Measurements from ENCODE around the gene PTGES3L.
A peak's percentile ranks its signal among the peaks of the same experiment; 100 is the strongest.

The PTGES3L gene

DNA sequence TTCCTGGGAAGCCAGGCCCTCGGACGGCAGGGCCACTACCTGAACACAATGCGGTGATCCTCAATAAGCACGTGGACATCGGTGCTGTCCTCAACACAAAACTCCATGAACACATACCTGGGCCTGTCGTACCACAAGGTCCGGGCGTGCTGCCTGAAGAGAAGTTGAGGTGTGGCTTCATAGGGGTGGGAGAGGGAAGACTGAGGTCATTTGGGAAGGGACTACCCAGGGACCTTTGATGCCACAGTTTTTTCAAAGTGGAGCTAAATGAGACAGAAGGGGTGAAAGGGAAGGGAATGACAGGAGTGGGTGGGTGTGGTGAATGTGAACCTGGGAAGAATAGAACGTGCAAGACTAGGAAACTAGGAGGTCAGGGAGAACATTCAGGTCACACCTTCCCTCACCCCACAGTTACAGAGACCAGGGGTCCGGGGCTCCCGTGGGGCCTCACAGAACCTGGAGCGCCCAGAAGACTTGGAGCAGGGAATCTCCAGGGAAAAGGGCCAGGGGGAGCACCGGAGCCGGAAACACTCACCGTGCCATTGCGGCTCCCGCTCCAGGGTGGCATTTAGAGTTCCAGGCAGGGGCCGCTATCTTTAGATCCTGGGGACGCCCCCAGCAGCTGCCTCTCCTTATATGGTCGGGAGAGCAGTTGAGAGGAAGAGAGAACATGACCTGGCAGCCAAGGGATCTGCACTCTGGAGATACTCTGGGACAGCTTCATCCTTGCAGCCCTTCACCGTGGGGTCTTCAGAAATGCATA lies at the start of gene PTGES3L:
TSS of gene PTGES3L (minus strand) at position 570 of the 763 bp plus-strand sequence. CDS start at position 543, 27 bp downstream.
- Histone ChIP-seq H3K4me3 (ENCODE audit: low read depth, low read length) (peak within 1 kb of the TSS; percentile 51), H3K27ac (peak within 1 kb of the TSS; percentile 82), H3K27me3 (ENCODE audit: insufficient read depth, low read depth, severe bottlenecking) (no peaks in the 10 kb centered on the region), H3K9me3 (ENCODE audit: severe bottlenecking) (no peaks in the 10 kb centered on the region), H3K36me3 (peaks cover 22% of the 10 kb centered on the region)
- TF ChIP-seq, protein P1, sequence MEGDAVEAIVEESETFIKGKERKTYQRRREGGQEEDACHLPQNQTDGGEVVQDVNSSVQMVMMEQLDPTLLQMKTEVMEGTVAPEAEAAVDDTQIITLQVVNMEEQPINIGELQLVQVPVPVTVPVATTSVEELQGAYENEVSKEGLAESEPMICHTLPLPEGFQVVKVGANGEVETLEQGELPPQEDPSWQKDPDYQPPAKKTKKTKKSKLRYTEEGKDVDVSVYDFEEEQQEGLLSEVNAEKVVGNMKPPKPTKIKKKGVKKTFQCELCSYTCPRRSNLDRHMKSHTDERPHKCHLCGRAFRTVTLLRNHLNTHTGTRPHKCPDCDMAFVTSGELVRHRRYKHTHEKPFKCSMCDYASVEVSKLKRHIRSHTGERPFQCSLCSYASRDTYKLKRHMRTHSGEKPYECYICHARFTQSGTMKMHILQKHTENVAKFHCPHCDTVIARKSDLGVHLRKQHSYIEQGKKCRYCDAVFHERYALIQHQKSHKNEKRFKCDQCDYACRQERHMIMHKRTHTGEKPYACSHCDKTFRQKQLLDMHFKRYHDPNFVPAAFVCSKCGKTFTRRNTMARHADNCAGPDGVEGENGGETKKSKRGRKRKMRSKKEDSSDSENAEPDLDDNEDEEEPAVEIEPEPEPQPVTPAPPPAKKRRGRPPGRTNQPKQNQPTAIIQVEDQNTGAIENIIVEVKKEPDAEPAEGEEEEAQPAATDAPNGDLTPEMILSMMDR (IDR thresholded peaks at IDR 0.05; ENCODE audit: low read depth, low read length): no peak
- DNase-seq: peak; percentile 88

DNA sequence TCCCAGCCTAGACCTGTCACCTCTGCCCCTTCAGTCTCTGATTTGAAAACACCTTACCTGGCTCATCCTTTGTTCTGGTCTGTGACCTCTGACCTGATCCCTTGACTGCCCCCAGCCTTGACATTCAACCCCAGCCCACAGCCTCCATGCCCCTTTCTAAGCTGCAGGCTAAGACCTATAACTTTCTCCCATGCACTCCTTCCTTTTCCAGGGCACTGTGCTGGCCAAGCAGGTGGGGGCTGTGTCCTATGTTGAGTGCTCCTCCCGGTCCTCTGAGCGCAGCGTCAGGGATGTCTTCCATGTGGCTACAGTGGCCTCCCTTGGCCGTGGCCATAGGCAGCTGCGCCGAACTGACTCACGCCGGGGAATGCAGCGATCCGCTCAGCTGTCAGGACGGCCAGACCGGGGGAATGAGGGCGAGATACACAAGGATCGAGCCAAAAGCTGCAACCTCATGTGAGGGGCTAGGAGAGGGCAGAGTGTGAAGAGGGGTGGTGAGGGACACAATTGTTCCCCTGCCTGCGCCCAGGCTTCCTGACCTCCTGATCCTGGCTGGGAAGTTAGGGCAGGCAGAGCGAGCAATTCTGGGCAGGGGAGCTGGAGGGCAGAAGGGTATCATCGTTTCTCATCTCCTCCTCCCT lies 48.5 kb upstream of the PTGES3L start:
- Histone ChIP-seq H3K27ac (no peak overlapping the region), H3K27me3 (ENCODE audit: insufficient read depth, low read depth, severe bottlenecking) (no peaks in the 10 kb centered on the region), H3K9me3 (ENCODE audit: severe bottlenecking) (no peaks in the 10 kb centered on the region), H3K4me3 (ENCODE audit: low read depth, low read length) (no peak overlapping the region), H3K36me3 (peaks cover 7% of the 10 kb centered on the region)
- TF ChIP-seq, protein P1 (IDR thresholded peaks at IDR 0.05; ENCODE audit: low read depth, low read length): no peak
- no peak for DNase-seq

DNA sequence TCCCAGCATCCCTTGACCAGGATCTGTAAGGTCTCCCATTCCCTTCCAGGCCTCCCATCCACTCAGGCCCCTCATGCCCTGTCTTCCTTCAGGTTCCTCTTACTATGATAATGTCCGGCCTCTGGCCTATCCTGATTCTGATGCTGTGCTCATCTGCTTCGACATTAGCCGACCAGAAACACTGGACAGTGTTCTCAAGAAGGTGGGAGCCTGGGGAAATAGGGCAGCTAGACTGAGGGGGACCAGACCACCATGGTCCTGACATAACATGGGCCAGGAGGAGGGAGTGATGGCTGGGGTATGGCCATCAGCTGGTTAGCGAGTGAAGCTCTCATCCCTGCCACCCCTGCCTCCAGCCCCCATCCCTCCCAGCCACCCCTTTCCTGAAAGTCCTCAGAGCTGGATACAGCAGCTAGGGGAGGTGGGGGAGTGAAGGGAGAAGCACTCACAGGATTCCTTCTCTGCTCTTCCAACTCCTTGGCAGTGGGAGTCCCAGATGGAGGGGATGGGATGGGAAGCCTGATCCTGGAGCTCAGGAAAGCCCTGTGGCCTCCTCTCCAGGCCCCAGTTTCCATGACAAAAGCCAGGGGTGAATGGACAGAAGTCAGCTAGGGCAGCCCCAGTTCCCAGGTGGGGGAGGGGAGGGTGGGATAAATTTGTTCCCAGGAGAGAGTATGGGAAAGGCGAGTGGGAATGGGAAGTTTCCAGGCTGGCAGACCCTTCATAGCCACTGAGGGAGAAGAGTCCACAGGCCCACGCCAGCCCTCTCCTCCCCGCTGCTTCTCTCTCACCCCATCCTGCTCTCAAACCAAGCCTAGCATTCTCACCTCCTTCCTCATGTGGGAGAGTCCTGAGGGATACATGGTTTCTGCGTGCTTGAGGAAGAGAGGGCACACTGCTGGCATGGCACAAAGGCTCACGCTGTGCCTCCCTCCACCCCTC lies 47.5 kb upstream of the PTGES3L start:
- TF ChIP-seq, protein P1 (IDR thresholded peaks at IDR 0.05; ENCODE audit: low read depth, low read length): no peak
- Histone ChIP-seq H3K36me3 (peaks cover 7% of the 10 kb centered on the region), H3K4me3 (ENCODE audit: low read depth, low read length) (no peak overlapping the region), H3K27ac (no peak overlapping the region), H3K9me3 (ENCODE audit: severe bottlenecking) (no peaks in the 10 kb centered on the region), H3K27me3 (ENCODE audit: insufficient read depth, low read depth, severe bottlenecking) (no peaks in the 10 kb centered on the region)
- DNase-seq: no peak

DNA sequence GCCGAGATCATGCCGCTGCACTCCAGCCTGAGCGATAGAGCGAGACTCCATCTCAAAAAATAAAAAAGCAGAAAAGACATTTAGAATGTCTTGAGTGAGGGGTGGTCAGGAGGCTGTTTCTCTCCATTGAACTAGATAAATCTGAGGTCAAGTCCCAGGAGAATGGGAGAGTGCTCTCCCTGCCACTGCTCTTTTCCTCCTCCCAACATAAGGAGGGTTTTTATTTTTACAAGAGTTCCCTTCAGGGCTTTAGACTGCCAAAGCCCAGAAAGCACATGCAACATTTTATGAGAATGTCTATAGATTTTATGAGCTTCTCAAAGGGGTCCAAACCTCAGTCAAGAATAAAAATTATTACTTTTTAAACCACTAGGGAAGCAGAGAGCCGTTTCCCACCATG lies 46.7 kb upstream of the PTGES3L start:
- Histone ChIP-seq H3K27ac (no peak overlapping the region), H3K9me3 (ENCODE audit: severe bottlenecking) (no peaks in the 10 kb centered on the region), H3K36me3 (peaks cover 7% of the 10 kb centered on the region), H3K4me3 (ENCODE audit: low read depth, low read length) (no peak overlapping the region), H3K27me3 (ENCODE audit: insufficient read depth, low read depth, severe bottlenecking) (no peaks in the 10 kb centered on the region)
- no peak for DNase-seq
- TF ChIP-seq, protein P1 (IDR thresholded peaks at IDR 0.05; ENCODE audit: low read depth, low read length): no peak

DNA sequence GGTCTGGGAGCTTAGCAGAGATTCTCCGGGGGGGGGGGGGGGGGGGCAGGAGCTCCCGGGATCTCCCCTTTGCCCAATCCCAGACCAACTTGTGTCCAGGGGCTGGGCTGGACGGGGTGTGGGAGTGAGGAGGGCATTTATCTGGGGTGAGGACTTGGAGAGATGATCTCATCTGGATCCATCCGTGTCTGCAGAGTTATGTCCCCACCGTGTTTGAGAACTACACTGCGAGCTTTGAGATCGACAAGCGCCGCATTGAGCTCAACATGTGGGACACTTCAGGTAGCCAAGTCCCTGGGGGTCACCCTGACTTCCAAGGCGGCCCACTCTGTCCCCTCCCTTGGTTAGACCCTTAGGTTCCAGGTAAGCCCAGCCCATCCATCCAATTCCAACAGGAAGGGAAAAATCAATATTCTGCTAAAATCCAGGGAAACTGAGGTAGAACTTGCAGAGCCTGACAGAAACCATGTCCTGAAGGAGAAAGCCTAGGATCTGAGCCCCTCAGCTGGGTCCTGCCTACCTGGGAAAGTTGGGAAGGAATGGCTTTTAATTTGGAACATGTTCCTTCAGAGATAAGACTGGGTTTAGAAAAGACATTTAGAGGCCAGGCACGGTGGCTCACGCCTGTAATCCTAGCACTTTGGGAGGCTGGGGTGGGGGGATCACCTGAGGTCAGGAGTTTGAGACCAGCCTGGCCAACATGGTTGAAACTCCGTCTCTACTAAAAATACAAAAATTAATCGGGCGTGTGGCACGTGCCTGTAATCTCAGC lies 46.1 kb upstream of the PTGES3L start:
- no peak for DNase-seq
- peak overlapping the region; percentile 54 for H3K4me3 ChIP-seq (ENCODE audit: low read depth, low read length)
- H3K27me3 ChIP-seq (ENCODE audit: insufficient read depth, low read depth, severe bottlenecking): no peaks in the 10 kb centered on the region
- no peaks in the 10 kb centered on the region for H3K9me3 ChIP-seq (ENCODE audit: severe bottlenecking)
- no peak overlapping the region for H3K27ac ChIP-seq
- peaks cover 7% of the 10 kb centered on the region for H3K36me3 ChIP-seq
- TF ChIP-seq, protein P1 (IDR thresholded peaks at IDR 0.05; ENCODE audit: low read depth, low read length): no peak

All from WERI-Rb-1 (cell line).